HCT116 (cell line): ENCODE results near the gene SEMA6B.

Experiments
- EGR1 ChIP-seq: IDR thresholded peaks from 2 replicates; pipeline ENCODE4 v1.6.1; 2012; ENCODE audit warnings: low read depth
- EZH2phosphoT487 ChIP-seq: fragments of 200-600 bp; IDR thresholded peaks from 2 replicates; pipeline ENCODE4 v1.6.1; 2018; ENCODE audit warnings: antibody characterized with exemption, borderline replicate concordance
- FOSL1 ChIP-seq: IDR thresholded peaks from 2 replicates; pipeline ENCODE4 v1.6.1; 2012; ENCODE audit warnings: low read depth
- MAX ChIP-seq: IDR thresholded peaks from 2 replicates; pipeline ENCODE4 v1.6.1; 2012
- POLR2A ChIP-seq: IDR thresholded peaks from 2 replicates; pipeline ENCODE4 v1.7.0; 2011; ENCODE audit warnings: borderline replicate concordance; ENCODE audit not compliant: insufficient read depth, insufficient read length; ENCODE audit errors: extremely low read depth
- POLR2AphosphoS5 ChIP-seq: IDR thresholded peaks from 2 replicates; pipeline ENCODE4 v1.6.1; 2011; ENCODE audit warnings: mild to moderate bottlenecking, low read depth, low read length, moderate library complexity
- RAD21 ChIP-seq: IDR thresholded peaks from 2 replicates; pipeline ENCODE4 v1.6.1; 2012; ENCODE audit warnings: low read depth, mild to moderate bottlenecking
- SIN3A ChIP-seq: IDR thresholded peaks from 2 replicates; pipeline ENCODE4 v1.6.1; 2012; ENCODE audit warnings: low read depth
- ZFX ChIP-seq: fragments of 450-650 bp; IDR thresholded peaks from 2 replicates; pipeline ENCODE4 v1.6.1; 2017
- ZNF274 ChIP-seq: fragments of 200-500 bp; sonication (Bioruptor generic); IDR thresholded peaks from 2 replicates; pipeline ENCODE4 v1.6.1; 2014; ENCODE audit warnings: mild to moderate bottlenecking, low read depth, low read length, inconsistent platforms
- TF ChIP-seq, protein P1 (sequence below), 3 experiments: fragments of 200-600 bp in 1 of 3; sonication (generic) in 1 of 3; IDR thresholded peaks in 2 of 3; conservative IDR thresholded peaks in 1 of 3; 2 replicates each; pipeline ENCODE4 v1.5.1; 2012 to 2017; ENCODE audit warnings: low read depth in 2 of 3, low read length in 2 of 3, antibody characterized with exemption in 1 of 3, borderline replicate concordance in 1 of 3, control low read depth in 1 of 3, mild to moderate bottlenecking in 1 of 3, mixed read lengths in 1 of 3, mixed run types in 1 of 3, moderate library complexity in 1 of 3; ENCODE audit not compliant: insufficient read depth in 1 of 3
- TF ChIP-seq, protein P2 (sequence below): IDR thresholded peaks from 2 replicates; pipeline ENCODE4 v1.6.1; 2011; ENCODE audit warnings: mild to moderate bottlenecking, low read length, moderate library complexity; ENCODE audit not compliant: insufficient replicate concordance; ENCODE audit errors: extremely low read depth

- TF ChIP-seq MAX (no peak; the same call in 1 of the 2 replicates), EGR1 (peak; percentile 94), RAD21 (no peak), ZNF274 (no peak), SIN3A (no peak), POLR2AphosphoS5 (peak; percentile 44; the same call in 1 of the 2 replicates), EZH2phosphoT487 (no peak), ZFX (no peak), POLR2A (no peak), FOSL1 (no peak)
- TF ChIP-seq, protein P1, sequence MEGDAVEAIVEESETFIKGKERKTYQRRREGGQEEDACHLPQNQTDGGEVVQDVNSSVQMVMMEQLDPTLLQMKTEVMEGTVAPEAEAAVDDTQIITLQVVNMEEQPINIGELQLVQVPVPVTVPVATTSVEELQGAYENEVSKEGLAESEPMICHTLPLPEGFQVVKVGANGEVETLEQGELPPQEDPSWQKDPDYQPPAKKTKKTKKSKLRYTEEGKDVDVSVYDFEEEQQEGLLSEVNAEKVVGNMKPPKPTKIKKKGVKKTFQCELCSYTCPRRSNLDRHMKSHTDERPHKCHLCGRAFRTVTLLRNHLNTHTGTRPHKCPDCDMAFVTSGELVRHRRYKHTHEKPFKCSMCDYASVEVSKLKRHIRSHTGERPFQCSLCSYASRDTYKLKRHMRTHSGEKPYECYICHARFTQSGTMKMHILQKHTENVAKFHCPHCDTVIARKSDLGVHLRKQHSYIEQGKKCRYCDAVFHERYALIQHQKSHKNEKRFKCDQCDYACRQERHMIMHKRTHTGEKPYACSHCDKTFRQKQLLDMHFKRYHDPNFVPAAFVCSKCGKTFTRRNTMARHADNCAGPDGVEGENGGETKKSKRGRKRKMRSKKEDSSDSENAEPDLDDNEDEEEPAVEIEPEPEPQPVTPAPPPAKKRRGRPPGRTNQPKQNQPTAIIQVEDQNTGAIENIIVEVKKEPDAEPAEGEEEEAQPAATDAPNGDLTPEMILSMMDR (IDR thresholded peaks at IDR 0.05 in 2 of 3, conservative IDR thresholded peaks at IDR 0.05 in 1 of 3; ENCODE audit: borderline replicate concordance in 1 of 3, insufficient read depth in 1 of 3, low read depth in 2 of 3, low read length in 2 of 3) = no peak
- TF ChIP-seq, protein P2, sequence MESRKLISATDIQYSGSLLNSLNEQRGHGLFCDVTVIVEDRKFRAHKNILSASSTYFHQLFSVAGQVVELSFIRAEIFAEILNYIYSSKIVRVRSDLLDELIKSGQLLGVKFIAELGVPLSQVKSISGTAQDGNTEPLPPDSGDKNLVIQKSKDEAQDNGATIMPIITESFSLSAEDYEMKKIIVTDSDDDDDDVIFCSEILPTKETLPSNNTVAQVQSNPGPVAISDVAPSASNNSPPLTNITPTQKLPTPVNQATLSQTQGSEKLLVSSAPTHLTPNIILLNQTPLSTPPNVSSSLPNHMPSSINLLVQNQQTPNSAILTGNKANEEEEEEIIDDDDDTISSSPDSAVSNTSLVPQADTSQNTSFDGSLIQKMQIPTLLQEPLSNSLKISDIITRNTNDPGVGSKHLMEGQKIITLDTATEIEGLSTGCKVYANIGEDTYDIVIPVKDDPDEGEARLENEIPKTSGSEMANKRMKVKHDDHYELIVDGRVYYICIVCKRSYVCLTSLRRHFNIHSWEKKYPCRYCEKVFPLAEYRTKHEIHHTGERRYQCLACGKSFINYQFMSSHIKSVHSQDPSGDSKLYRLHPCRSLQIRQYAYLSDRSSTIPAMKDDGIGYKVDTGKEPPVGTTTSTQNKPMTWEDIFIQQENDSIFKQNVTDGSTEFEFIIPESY = no peak
Observed at GRCh38 chr19:4534836-4535658, 24.4 kb downstream of the SEMA6B start, which contains the start of gene PLIN5.
